Measurements from ENCODE around the gene ZNF546.

DNA sequence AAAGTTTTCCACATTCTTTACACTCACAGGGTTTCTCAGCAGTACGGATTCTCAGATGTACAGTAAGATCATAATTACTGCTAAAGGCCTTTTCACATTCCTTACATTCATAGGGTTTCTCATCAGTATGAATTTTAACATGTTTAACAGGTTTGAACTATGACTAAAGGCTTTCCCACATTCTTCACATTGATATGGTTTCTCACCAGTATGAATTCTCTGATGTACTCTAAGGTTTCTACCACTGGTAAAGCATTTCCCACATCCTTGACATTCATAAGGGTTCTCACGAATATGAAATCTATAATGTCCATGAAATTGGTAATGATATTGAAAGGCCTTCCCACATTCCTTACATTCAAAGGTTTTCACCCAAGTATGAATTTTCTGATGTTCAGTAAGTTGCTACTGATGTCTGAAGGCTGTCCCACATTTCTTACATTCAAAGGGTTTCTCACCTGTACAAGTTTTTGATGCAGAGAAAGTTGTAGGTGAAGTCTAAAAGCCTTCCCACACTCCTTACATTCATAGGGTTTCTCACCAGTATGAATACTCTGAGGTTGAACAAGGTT, 37.2 kb downstream of the ZNF546 start:
- TF ChIP-seq, protein P1, sequence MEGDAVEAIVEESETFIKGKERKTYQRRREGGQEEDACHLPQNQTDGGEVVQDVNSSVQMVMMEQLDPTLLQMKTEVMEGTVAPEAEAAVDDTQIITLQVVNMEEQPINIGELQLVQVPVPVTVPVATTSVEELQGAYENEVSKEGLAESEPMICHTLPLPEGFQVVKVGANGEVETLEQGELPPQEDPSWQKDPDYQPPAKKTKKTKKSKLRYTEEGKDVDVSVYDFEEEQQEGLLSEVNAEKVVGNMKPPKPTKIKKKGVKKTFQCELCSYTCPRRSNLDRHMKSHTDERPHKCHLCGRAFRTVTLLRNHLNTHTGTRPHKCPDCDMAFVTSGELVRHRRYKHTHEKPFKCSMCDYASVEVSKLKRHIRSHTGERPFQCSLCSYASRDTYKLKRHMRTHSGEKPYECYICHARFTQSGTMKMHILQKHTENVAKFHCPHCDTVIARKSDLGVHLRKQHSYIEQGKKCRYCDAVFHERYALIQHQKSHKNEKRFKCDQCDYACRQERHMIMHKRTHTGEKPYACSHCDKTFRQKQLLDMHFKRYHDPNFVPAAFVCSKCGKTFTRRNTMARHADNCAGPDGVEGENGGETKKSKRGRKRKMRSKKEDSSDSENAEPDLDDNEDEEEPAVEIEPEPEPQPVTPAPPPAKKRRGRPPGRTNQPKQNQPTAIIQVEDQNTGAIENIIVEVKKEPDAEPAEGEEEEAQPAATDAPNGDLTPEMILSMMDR (IDR thresholded peaks at IDR 0.05) = no peak
- no peak for TF ChIP-seq POLR2A (IDR thresholded peaks at IDR 0.05)
